Aorta (tissue), 5 donors: Measurements from ENCODE around the gene METTL16. TPM values are rescaled to one million over a fixed set of nuclear protein-coding genes. Genes with fewer than 3 reads are reported as not detected.
"Not testable (repeated sequence)": the region's sequence is repeated elsewhere in the genome, so short reads cannot be mapped to it uniquely, and the experiment has no call there.

ENCODE experiments used
- ATAC-seq: fragments of 200-7000 bp; cut with Tn5 transposase; one replicate; pipeline ENCODE4 v1.9.1; 2022; ENCODE audit warnings: moderate library complexity; ENCODE audit not compliant: low FRiP score
- DNase-seq, 2 donors: peaks; one replicate each; pipeline ENCODE4 v3.0.0-alpha.2; 2020
- H3K27ac ChIP-seq, 2 donors: one replicate each; pipeline ENCODE4 v1.5.1; 2013; ENCODE audit warnings: low read length in 2 of 2, mild to moderate bottlenecking in 2 of 2, moderate library complexity in 2 of 2, control low read depth in 1 of 2, inconsistent platforms in 1 of 2, low read depth in 1 of 2
- H3K27me3 ChIP-seq, 2 donors: one replicate each; pipeline ENCODE4 v1.6.1; 2013; ENCODE audit warnings: control low read depth in 1 of 2, low read length in 1 of 2, mild to moderate bottlenecking in 1 of 2, moderate library complexity in 1 of 2; ENCODE audit not compliant: insufficient read depth in 2 of 2, control insufficient read depth in 1 of 2
- H3K36me3 ChIP-seq, 2 donors: one replicate each; pipeline ENCODE4 v1.6.1; 2013; ENCODE audit warnings: control low read depth in 1 of 2, low read length in 1 of 2, mild to moderate bottlenecking in 1 of 2; ENCODE audit not compliant: insufficient read depth in 2 of 2, control insufficient read depth in 1 of 2
- H3K4me1 ChIP-seq, 2 donors: one replicate each; pipeline ENCODE4 v1.6.1; 2013; ENCODE audit warnings: low read length in 2 of 2, control low read depth in 1 of 2, mild to moderate bottlenecking in 1 of 2, moderate library complexity in 1 of 2; ENCODE audit not compliant: insufficient read depth in 2 of 2, control insufficient read depth in 1 of 2
- H3K4me3 ChIP-seq, 2 donors: one replicate each; pipeline ENCODE4 v1.5.1; 2013; ENCODE audit warnings: low read length in 2 of 2, control low read depth in 1 of 2, mild to moderate bottlenecking in 1 of 2
- H3K9me3 ChIP-seq: one replicate; pipeline ENCODE4 v1.6.1; 2013; ENCODE audit warnings: mild to moderate bottlenecking, low read length; ENCODE audit not compliant: control insufficient read depth
- WGBS, 2 donors: extraction: QIAGEN DNeasy Blood & Tissue Kit; methylation state at CpG; one replicate each; pipeline ENCODE4 v1.1.7; 2013; 5-methylcytosine and 5-hydroxymethylcytosine counted together
- intact Hi-C, 2 donors: fragments of 100-400 bp; cut with DNase I; formaldehyde crosslinking; loops; one replicate each; pipeline versions ENCODE4 v1.14.2 to v1.15.0; 2022
- polyA plus RNA-seq, 2 donors: library from polyadenylated mRNA; stranded (reverse); fragments of 200-250 nt; gene quantifications; one replicate each; pipeline ENCODE4 v1.2.3, GENCODE V29; 2013
- total RNA-seq, 2 donors: library from RNA; stranded (reverse); fragmentation: NEBNext Ultra II Directional; extraction: Animal tissue kit (Norgen Biotek cat#: 25700); gene quantifications; one replicate each; pipeline ENCODE4 v1.2.1, GENCODE V29; 2021
- donor health status: healthy with polysubstance abuse.
- donor health status: Bipolar disorder and iron deficiency.
- donor health status: DM: no; HTN: no; CAD: no.
- donor health status: DM: no; HTN: no; CAD: no.
- donor health status: DM: yes; HTN: yes; CAD: no.

METTL16 gene
- total and polyA plus RNA-seq, 4 donors, result 14.3 to 33.3 (median 21.9) TPM

- intact Hi-C loops, result no loop called here
- WGBS, 2 donors, result 86% methylated on average over 6 of the region's 6 CpGs
These were observed 59.4 kb downstream of the METTL16 start for GRCh38 chr17:2452216-2452750.

GRCh38 chr17:2450016-2450650 lies 61.6 kb downstream of the METTL16 start:
- Histone ChIP-seq H3K9me3 (no peaks in the 10 kb centered on the region), H3K4me3 (no peak overlapping the region), H3K27ac (no peak overlapping the region), H3K4me1 (no peaks in the 10 kb centered on the region), H3K36me3 (no peaks in the 10 kb centered on the region), H3K27me3 (no peaks in the 10 kb centered on the region)
- intact Hi-C loops, result no loop called here
- WGBS, 2 donors, result 69 to 72% methylated on average over 5 of the region's 5 CpGs
- ATAC-seq (no peak), DNase-seq (no peak)

More at GRCh38 chr17:2452216-2452750, 59.4 kb downstream of the METTL16 start:
- DNase-seq (no peak), ATAC-seq (no peak)
- Histone ChIP-seq H3K9me3 (no peaks in the 10 kb centered on the region), H3K27me3 (no peaks in the 10 kb centered on the region), H3K4me1 (no peaks in the 10 kb centered on the region), H3K36me3 (peaks cover 0 to 3% of the 10 kb centered on the region in 2 donors), H3K4me3 (no peak overlapping the region), H3K27ac (no peak overlapping the region)

DNA sequence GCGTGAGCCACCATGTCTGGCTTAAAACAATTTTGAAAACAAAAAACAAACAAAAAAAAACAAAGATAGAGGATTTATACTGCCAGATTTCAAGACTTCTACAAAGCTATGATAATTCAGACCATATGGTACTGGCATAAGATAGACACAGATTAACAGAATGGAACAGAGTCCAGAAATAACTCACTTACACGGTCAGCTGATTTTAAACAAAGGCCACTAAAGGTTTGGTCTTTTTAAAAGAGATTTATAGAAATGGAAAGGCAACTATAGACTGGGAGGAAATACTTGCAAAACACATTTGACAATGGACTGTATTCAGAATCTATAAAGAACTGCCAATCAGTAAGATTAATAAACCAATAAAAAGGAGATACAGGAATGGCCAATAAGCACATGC lies 62.2 kb downstream of the METTL16 start:
- ATAC-seq, result no peak
- 57 to 69% methylated on average over 2 of the region's 2 CpGs for WGBS, 2 donors

GRCh38 chr17:2447479-2447878 lies 64.2 kb downstream of the METTL16 start:
- H3K4me3 ChIP-seq, intact Hi-C loops, DNase-seq, H3K27me3 ChIP-seq, H3K4me1 ChIP-seq, H3K27ac ChIP-seq, ATAC-seq, H3K9me3 ChIP-seq, H3K36me3 ChIP-seq: not testable (repeated sequence)
- WGBS, 2 donors, result 89 to 100% methylated on average over 2 to 12 of the region's 29 CpGs

More for the DNA sequence above, 62.2 kb downstream of the METTL16 start:
- H3K4me1 ChIP-seq, result no peaks in the 10 kb centered on the region
- no peak overlapping the region for H3K27ac ChIP-seq
- H3K27me3 ChIP-seq, result no peaks in the 10 kb centered on the region
- intact Hi-C loops, result no loop called here
- no peak overlapping the region for H3K4me3 ChIP-seq
- no peak for DNase-seq
- H3K36me3 ChIP-seq, result no peaks in the 10 kb centered on the region
- H3K9me3 ChIP-seq, result no peaks in the 10 kb centered on the region

GRCh38 chr17:2445638-2446037 lies 66.0 kb downstream of the METTL16 start:
- no peaks in the 10 kb centered on the region for H3K36me3 ChIP-seq
- intact Hi-C loops, result no loop called here

DNA sequence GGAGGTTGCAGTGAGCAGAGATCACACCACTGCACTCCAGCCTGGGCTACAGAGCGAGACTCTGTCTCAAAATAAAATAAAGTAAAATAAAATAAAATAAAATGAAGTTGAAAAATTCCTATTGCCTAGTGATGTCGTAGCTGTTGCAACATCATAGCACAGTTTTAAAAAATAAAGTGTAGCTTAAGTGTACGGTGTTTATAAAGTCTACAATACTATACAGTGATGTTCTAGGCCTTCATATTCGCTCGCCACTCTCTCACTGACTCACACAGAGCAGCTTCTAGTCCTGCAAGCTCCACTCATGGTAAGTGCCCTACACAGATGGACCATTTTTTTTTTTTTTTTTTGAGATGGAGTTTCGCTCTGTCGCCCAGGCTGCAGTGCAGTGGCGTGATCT lies 67.3 kb downstream of the METTL16 start:
- Histone ChIP-seq H3K9me3 (no peaks in the 10 kb centered on the region), H3K4me3 (no peak overlapping the region), H3K36me3 (no peaks in the 10 kb centered on the region), H3K27ac (no peak overlapping the region), H3K4me1 (no peaks in the 10 kb centered on the region), H3K27me3 (no peaks in the 10 kb centered on the region)
- DNase-seq (no peak), ATAC-seq (no peak)
- intact Hi-C loops, result no loop called here
- WGBS, 2 donors, result 95 to 99% methylated on average over 8 of the region's 8 CpGs

More at GRCh38 chr17:2445638-2446037, 66.0 kb downstream of the METTL16 start:
- ATAC-seq, result no peak
- H3K4me3 ChIP-seq, result no peak overlapping the region
- no peak for DNase-seq
- no peak overlapping the region for H3K27ac ChIP-seq
- WGBS, 2 donors, result 97 to 100% methylated on average over 1 of the region's 1 CpG
- no peaks in the 10 kb centered on the region for H3K4me1 ChIP-seq
- H3K9me3 ChIP-seq, result no peaks in the 10 kb centered on the region
- H3K27me3 ChIP-seq, result no peaks in the 10 kb centered on the region

- Histone ChIP-seq H3K27ac (no peak overlapping the region), H3K4me3 (no peak overlapping the region), H3K36me3 (peaks cover 0 to 3% of the 10 kb centered on the region in 2 donors), H3K27me3 (no peaks in the 10 kb centered on the region), H3K9me3 (no peaks in the 10 kb centered on the region), H3K4me1 (no peaks in the 10 kb centered on the region)
- 39 to 43% methylated on average over 3 of the region's 3 CpGs for WGBS, 2 donors
- intact Hi-C loops, result no loop called here
- DNase-seq (no peak), ATAC-seq (no peak)
These were observed 69.5 kb downstream of the METTL16 start for GRCh38 chr17:2442166-2442565.

DNA sequence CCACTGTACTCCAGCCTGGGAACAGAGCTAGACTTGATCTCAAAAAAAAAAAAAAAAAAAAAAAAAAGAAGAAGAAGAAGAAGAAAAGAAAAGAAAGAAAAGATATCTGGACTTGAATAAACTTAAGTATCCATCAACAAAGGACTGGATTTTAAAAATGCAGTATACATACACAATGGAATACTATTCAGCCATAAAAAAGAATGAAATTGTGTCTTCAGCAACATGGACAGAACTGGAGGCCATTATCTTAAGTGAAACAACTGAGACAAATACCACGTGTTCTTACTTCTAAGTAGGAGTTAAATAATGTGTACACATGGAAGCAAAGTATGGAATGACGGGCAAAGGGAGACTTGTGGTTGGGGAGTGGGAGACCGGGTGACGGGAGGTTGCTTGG lies 70.8 kb downstream of the METTL16 start:
- H3K27me3 ChIP-seq, result no peaks in the 10 kb centered on the region
- no peak overlapping the region for H3K4me3 ChIP-seq
- H3K9me3 ChIP-seq, result no peaks in the 10 kb centered on the region
- H3K36me3 ChIP-seq, result peaks cover 3 to 4% of the 10 kb centered on the region in 2 donors
- no peak for ATAC-seq
- intact Hi-C loops, result no loop called here
- DNase-seq, result no peak
- H3K27ac ChIP-seq, result no peak overlapping the region
- no peaks in the 10 kb centered on the region for H3K4me1 ChIP-seq
- 97 to 100% methylated on average over 4 of the region's 4 CpGs for WGBS, 2 donors

- H3K4me1 ChIP-seq, intact Hi-C loops, H3K4me3 ChIP-seq, H3K36me3 ChIP-seq, H3K27ac ChIP-seq, H3K27me3 ChIP-seq, H3K9me3 ChIP-seq, ATAC-seq, DNase-seq: not testable (repeated sequence)
- 97 to 99% methylated on average over 6 of the region's 6 CpGs for WGBS, 2 donors
These were observed 71.7 kb downstream of the METTL16 start for GRCh38 chr17:2439997-2440396.
